ENCODE data around the gene TUBGCP2.

TUBGCP2 gene

DNA sequence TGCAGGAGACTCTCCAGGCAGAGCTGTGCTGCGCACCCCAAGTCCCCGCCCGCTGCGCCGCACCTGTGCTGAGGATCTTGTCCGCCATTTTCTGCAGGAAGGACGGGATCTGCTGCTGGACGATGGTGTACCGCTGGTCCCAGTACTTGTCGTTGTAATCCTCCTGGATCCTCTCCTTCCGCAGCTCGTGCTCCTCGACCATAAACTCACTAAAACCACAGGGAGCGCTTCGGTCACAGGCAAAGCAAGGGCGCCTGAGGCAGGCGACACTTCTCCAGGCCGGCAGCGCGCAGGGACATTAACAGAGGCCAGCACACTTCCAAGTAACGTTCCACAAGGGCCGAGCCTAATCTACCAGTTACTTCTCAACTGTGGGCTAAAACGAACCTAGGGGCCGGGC is 18.9 kb downstream of the TUBGCP2 start:
- DNase-seq (ENCODE audit: low read depth): no peak
- TF ChIP-seq, protein P1, sequence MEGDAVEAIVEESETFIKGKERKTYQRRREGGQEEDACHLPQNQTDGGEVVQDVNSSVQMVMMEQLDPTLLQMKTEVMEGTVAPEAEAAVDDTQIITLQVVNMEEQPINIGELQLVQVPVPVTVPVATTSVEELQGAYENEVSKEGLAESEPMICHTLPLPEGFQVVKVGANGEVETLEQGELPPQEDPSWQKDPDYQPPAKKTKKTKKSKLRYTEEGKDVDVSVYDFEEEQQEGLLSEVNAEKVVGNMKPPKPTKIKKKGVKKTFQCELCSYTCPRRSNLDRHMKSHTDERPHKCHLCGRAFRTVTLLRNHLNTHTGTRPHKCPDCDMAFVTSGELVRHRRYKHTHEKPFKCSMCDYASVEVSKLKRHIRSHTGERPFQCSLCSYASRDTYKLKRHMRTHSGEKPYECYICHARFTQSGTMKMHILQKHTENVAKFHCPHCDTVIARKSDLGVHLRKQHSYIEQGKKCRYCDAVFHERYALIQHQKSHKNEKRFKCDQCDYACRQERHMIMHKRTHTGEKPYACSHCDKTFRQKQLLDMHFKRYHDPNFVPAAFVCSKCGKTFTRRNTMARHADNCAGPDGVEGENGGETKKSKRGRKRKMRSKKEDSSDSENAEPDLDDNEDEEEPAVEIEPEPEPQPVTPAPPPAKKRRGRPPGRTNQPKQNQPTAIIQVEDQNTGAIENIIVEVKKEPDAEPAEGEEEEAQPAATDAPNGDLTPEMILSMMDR (IDR thresholded peaks at IDR 0.05; ENCODE audit: insufficient read depth, low read depth, low read length, missing control alignments): no peak

DNA sequence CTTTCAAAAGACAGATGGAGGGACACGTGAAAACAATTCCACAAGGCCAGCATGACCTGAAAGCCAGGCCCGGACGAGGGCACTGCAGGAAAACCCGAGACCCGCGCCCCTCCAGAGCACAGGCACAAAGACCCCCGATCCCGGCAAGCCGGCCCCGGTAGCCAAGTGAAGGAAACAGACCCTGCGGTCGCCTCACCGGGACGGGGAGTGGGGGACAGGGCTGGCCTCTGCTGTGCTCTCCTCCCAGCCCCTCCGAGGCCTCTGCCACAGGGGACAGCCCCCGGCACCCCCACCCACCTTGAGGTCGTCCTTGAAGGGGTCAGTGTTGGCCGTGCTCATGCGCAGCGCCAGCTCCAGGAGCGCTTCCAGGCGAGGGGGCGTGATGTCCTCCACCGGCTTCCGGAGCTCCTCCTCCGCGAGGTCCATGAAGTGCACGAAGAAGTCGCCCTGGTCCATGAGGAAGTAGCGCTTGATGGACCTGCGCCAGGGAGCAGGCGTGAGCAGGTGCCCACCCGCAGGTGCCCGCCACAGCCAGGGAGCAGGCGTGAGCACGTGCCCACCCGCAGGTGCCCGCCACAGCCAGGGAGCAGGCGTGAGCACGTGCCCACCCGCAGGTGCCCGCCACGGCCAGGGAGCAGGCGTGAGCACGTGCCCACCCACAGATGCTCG is 20.7 kb downstream of the TUBGCP2 start:
- H3K4me3 ChIP-seq (ENCODE audit: low read depth, low read length): no peak overlapping the region
- DNase-seq (ENCODE audit: low read depth): no peak

More for the DNA sequence above, 18.9 kb downstream of the TUBGCP2 start:
- no peak overlapping the region for H3K4me3 ChIP-seq (ENCODE audit: low read depth, low read length)

DNA sequence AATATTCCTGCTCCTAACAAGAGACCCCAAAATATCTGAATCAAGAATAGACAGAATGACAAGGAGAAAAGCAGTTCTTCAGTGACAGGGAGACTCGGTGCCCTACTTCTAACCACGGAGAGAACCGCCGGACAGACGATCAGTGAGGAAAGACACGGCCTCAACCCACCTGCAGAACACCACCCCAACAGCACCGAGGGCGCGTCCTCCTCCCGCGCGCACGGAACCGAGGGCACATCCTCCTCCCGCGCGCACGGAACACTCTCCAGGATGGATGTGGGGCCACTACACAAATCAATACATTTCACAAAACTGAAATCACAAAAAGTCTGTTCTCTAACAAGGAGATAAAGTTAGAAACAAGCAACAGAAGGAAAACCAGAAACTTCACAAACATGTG is 22.3 kb downstream of the TUBGCP2 start:
- no peak for DNase-seq (ENCODE audit: low read depth)
- no peak overlapping the region for H3K4me3 ChIP-seq (ENCODE audit: low read depth, low read length)
- TF ChIP-seq, protein P1 (IDR thresholded peaks at IDR 0.05; ENCODE audit: insufficient read depth, low read depth, low read length, missing control alignments): no peak

More for the DNA sequence above, 20.7 kb downstream of the TUBGCP2 start:
- TF ChIP-seq, protein P1 (IDR thresholded peaks at IDR 0.05; ENCODE audit: insufficient read depth, low read depth, low read length, missing control alignments): no peak

DNA sequence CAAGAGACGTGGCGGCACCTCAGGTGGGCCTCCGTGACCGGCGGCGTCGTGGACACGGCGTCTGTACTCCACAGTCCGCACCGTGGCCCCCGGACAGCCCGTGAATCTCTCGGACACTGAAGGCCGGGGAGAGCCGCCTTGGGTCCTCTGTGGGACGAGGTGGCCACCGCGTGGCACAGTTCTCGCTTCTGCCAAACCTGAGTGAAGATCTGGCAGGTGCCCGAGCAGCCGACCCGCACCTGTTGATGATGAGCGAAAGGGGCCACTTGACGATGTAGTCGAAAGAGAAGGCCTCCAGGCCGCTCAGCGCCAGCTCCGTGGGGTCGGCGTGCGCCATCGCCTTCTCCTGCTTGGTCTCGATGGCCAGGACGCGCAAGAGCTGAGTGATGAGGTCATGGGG is 23.5 kb downstream of the TUBGCP2 start:
- no peak for DNase-seq (ENCODE audit: low read depth)
- TF ChIP-seq, protein P1 (IDR thresholded peaks at IDR 0.05; ENCODE audit: insufficient read depth, low read depth, low read length, missing control alignments): no peak
- H3K4me3 ChIP-seq (ENCODE audit: low read depth, low read length): no peak overlapping the region

DNA sequence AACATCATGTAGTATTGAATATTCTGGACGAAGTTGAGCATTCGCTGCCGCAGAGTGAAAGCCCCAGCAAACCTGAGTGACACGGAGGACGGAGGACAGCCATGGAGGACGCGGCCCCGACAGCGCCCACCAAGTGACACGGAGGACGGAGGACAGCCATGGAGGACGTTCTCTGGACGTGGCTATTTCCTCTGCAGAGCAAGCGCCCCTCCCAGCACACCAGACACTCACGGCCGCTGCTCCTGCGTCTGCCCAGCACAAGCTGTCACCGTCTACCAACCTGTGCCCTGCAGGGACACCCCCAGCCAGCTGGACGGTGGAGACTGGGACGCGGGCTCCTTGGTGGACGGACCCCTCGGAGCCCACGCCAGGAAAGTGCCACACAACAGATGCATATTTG is 24.7 kb downstream of the TUBGCP2 start:
- DNase-seq (ENCODE audit: low read depth): no peak
- no peak overlapping the region for H3K4me3 ChIP-seq (ENCODE audit: low read depth, low read length)
- TF ChIP-seq, protein P1 (IDR thresholded peaks at IDR 0.05; ENCODE audit: insufficient read depth, low read depth, low read length, missing control alignments): no peak

DNA sequence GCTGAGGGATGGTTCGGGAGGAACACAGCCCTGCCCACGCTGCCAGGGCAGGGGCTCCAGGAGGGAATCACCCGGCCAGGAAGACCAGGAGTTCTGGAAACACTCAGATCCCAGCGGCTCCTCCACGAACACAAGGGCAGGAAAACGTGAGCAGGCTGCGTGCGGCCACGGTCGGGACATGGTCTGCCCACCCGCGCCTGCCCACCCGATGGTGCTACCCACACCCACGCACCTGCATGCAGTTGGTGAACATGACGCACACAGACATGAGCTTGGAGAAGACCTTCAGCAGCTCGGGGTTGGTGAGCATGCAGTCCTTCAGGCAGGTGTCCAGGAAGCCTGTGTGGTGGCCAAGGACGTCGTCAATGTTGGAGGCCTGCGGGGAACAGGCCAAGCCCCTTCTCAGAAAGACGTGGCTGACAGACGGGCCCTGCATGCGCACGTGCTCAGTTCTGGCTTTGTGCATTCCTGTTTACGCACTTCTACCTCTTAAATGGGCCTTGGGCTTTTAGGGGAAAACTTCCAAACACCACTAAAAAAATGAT is 25.8 kb downstream of the TUBGCP2 start:
- no peak overlapping the region for H3K4me3 ChIP-seq (ENCODE audit: low read depth, low read length)
- TF ChIP-seq, protein P1 (IDR thresholded peaks at IDR 0.05; ENCODE audit: insufficient read depth, low read depth, low read length, missing control alignments): no peak

More for the DNA sequence above, 25.8 kb downstream of the TUBGCP2 start:
- DNase-seq (ENCODE audit: low read depth): no peak
